Putamen (tissue), 1 donor: Measurements from ENCODE around the gene KRT20.

Source experiments
- DNase-seq: peaks from one replicate; pipeline ENCODE4 v3.0.0-alpha.2; 2016; ENCODE audit warnings: low spot score

KRT20 gene

GRCh38 chr17:40852364-40852763 lies 32.7 kb downstream of the KRT20 start:
- DNase-seq: no peak

GRCh38 chr17:40850293-40850972 lies 34.6 kb downstream of the KRT20 start:
- no peak for DNase-seq

- no peak for DNase-seq
Measured at GRCh38 chr17:40849723-40850122, 35.3 kb downstream of the KRT20 start.

GRCh38 chr17:40848583-40849235 lies 36.3 kb downstream of the KRT20 start:
- DNase-seq: no peak

GRCh38 chr17:40846515-40847144 lies 38.4 kb downstream of the KRT20 start:
- no peak for DNase-seq

- no peak for DNase-seq
Measured at GRCh38 chr17:40844671-40845107, 40.4 kb downstream of the KRT20 start.

GRCh38 chr17:40843242-40843641 lies 41.8 kb downstream of the KRT20 start:
- no peak for DNase-seq

- no peak for DNase-seq
Measured at GRCh38 chr17:40841246-40841645, 43.8 kb downstream of the KRT20 start.

- no peak for DNase-seq
Measured at GRCh38 chr17:40839194-40839593, 45.8 kb downstream of the KRT20 start.

GRCh38 chr17:40836020-40836419 lies 49.0 kb downstream of the KRT20 start:
- DNase-seq: no peak

- no peak for DNase-seq
Measured at GRCh38 chr17:40833882-40834281, 51.2 kb downstream of the KRT20 start.

- no peak for DNase-seq
Measured at GRCh38 chr17:40832840-40833239, 52.2 kb downstream of the KRT20 start.

- DNase-seq: no peak
Measured at GRCh38 chr17:40830085-40830776, 54.8 kb downstream of the KRT20 start.

GRCh38 chr17:40828454-40829044 lies 56.5 kb downstream of the KRT20 start:
- peak; percentile 12 for DNase-seq

- no peak for DNase-seq
Measured at GRCh38 chr17:40827746-40828453, 57.1 kb downstream of the KRT20 start.
